ENCODE results near the gene SH3BP5L. TPM values are rescaled to one million over a fixed set of nuclear protein-coding genes. Genes with fewer than 3 reads are reported as not detected.

Gene SH3BP5L
- total and polyA plus RNA-seq, 2 of the 13 experiments (the other 11 are each of a cell fraction or from before 2014, with no cell fraction given): 10.3 to 14.9 TPM

DNA sequence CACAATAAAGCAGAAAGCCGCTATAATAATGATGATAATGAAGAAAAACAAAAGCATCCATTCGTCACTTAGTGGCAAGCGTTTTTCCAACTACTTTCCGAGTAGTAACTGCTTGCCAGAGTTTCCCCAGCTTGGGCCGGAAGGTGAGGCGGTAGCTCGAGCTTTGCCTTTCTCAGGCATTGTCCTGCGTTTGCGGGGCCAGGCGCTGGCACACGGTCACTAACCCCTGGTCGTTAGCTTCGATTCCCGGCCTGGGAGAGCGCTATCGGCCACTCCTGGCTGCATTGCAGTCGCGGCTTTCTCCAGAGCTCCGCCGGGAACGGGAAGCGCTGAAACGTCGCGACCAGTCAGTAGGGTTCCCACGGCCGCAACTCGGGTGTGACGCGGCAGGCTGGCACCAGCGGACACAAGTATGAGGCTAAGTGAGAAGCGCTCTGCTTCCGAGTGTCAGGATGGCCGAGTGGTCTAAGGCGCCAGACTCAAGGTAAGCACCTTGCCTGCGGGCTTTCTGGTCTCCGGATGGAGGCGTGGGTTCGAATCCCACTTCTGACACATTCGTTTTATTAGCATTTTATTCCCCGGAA, 47.8 kb upstream of the SH3BP5L start (continued):
- no peak for TF ChIP-seq ATF7 (IDR thresholded peaks at IDR 0.05)
- TF ChIP-seq ATF7 (CRISPR knock-in tag; IDR thresholded peaks at IDR 0.05): no peak
- TF ChIP-seq ZFX (CRISPR knock-in tag; IDR thresholded peaks at IDR 0.05; ENCODE audit: low read depth): peak; percentile 84
- TF ChIP-seq, protein P1, sequence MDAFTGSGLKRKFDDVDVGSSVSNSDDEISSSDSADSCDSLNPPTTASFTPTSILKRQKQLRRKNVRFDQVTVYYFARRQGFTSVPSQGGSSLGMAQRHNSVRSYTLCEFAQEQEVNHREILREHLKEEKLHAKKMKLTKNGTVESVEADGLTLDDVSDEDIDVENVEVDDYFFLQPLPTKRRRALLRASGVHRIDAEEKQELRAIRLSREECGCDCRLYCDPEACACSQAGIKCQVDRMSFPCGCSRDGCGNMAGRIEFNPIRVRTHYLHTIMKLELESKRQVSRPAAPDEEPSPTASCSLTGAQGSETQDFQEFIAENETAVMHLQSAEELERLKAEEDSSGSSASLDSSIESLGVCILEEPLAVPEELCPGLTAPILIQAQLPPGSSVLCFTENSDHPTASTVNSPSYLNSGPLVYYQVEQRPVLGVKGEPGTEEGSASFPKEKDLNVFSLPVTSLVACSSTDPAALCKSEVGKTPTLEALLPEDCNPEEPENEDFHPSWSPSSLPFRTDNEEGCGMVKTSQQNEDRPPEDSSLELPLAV (CRISPR knock-in tag; conservative IDR thresholded peaks at IDR 0.05; ENCODE audit: low read depth): no peak
- TF ChIP-seq, protein P2, sequence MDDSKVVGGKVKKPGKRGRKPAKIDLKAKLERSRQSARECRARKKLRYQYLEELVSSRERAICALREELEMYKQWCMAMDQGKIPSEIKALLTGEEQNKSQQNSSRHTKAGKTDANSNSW (CRISPR knock-in tag; IDR thresholded peaks at IDR 0.05; ENCODE audit: borderline replicate concordance): peak; percentile 2; the same call in 1 of the 2 replicates
- TF ChIP-seq NKX3-1 (CRISPR knock-in tag; IDR thresholded peaks at IDR 0.05): peak; percentile 74
- TF ChIP-seq, protein P3, sequence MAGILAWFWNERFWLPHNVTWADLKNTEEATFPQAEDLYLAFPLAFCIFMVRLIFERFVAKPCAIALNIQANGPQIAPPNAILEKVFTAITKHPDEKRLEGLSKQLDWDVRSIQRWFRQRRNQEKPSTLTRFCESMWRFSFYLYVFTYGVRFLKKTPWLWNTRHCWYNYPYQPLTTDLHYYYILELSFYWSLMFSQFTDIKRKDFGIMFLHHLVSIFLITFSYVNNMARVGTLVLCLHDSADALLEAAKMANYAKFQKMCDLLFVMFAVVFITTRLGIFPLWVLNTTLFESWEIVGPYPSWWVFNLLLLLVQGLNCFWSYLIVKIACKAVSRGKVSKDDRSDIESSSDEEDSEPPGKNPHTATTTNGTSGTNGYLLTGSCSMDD (CRISPR knock-in tag; IDR thresholded peaks at IDR 0.05): no peak
- TF ChIP-seq, protein P4, sequence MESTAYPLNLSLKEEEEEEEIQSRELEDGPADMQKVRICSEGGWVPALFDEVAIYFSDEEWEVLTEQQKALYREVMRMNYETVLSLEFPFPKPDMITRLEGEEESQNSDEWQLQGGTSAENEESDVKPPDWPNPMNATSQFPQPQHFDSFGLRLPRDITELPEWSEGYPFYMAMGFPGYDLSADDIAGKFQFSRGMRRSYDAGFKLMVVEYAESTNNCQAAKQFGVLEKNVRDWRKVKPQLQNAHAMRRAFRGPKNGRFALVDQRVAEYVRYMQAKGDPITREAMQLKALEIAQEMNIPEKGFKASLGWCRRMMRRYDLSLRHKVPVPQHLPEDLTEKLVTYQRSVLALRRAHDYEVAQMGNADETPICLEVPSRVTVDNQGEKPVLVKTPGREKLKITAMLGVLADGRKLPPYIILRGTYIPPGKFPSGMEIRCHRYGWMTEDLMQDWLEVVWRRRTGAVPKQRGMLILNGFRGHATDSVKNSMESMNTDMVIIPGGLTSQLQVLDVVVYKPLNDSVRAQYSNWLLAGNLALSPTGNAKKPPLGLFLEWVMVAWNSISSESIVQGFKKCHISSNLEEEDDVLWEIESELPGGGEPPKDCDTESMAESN (CRISPR knock-in tag; conservative IDR thresholded peaks at IDR 0.05): peak; percentile 72
- TF ChIP-seq, protein P5, sequence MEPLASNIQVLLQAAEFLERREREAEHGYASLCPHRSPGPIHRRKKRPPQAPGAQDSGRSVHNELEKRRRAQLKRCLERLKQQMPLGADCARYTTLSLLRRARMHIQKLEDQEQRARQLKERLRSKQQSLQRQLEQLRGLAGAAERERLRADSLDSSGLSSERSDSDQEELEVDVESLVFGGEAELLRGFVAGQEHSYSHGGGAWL (CRISPR knock-in tag; IDR thresholded peaks at IDR 0.05): peak; percentile 60; the same call in 1 of the 2 replicates
- TF ChIP-seq ZNF451 (CRISPR knock-in tag; IDR thresholded peaks at IDR 0.05): peak; percentile 57; the same call in 1 of the 2 replicates
- TF ChIP-seq, protein P6, sequence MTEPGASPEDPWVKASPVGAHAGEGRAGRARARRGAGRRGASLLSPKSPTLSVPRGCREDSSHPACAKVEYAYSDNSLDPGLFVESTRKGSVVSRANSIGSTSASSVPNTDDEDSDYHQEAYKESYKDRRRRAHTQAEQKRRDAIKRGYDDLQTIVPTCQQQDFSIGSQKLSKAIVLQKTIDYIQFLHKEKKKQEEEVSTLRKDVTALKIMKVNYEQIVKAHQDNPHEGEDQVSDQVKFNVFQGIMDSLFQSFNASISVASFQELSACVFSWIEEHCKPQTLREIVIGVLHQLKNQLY (CRISPR knock-in tag; IDR thresholded peaks at IDR 0.05): 0 out of 2 replicates have a peak, but pooled peaks have one; percentile 20
- TF ChIP-seq, protein P7, sequence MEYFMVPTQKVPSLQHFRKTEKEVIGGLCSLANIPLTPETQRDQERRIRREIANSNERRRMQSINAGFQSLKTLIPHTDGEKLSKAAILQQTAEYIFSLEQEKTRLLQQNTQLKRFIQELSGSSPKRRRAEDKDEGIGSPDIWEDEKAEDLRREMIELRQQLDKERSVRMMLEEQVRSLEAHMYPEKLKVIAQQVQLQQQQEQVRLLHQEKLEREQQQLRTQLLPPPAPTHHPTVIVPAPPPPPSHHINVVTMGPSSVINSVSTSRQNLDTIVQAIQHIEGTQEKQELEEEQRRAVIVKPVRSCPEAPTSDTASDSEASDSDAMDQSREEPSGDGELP (IDR thresholded peaks at IDR 0.05; ENCODE audit: borderline replicate concordance, low read depth): peak; percentile 21; the same call in 1 of the 2 replicates
- TF ChIP-seq RARG (CRISPR knock-in tag; IDR thresholded peaks at IDR 0.05; ENCODE audit: low read depth): no peak
- TF ChIP-seq TEAD2 (CRISPR knock-in tag; IDR thresholded peaks at IDR 0.05): no peak
- no peak for TF ChIP-seq SRF (IDR thresholded peaks at IDR 0.05; ENCODE audit: low read depth, low read length)
- no peak for TF ChIP-seq HNF4G (IDR thresholded peaks at IDR 0.05; ENCODE audit: borderline replicate concordance, low read depth, low read length)
- TF ChIP-seq HNF4G (CRISPR knock-in tag; IDR thresholded peaks at IDR 0.05; ENCODE audit: borderline replicate concordance, low read depth): peak; percentile 16; the same call in 1 of the 2 replicates
- TF ChIP-seq, protein P8, sequence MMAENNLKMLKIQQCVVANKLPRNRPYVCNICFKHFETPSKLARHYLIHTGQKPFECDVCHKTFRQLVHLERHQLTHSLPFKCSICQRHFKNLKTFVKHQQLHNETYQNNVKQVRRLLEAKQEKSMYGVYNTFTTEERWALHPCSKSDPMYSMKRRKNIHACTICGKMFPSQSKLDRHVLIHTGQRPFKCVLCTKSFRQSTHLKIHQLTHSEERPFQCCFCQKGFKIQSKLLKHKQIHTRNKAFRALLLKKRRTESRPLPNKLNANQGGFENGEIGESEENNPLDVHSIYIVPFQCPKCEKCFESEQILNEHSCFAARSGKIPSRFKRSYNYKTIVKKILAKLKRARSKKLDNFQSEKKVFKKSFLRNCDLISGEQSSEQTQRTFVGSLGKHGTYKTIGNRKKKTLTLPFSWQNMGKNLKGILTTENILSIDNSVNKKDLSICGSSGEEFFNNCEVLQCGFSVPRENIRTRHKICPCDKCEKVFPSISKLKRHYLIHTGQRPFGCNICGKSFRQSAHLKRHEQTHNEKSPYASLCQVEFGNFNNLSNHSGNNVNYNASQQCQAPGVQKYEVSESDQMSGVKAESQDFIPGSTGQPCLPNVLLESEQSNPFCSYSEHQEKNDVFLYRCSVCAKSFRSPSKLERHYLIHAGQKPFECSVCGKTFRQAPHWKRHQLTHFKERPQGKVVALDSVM (CRISPR knock-in tag; IDR thresholded peaks at IDR 0.05): no peak; the same call in 1 of the 2 replicates
- peak; percentile 92; the same call in 1 of the 2 replicates for TF ChIP-seq ZNF350 (CRISPR knock-in tag; IDR thresholded peaks at IDR 0.05; ENCODE audit: borderline replicate concordance, low read depth)
- no peak for TF ChIP-seq ZFP36L1 (CRISPR knock-in tag; IDR thresholded peaks at IDR 0.05)
- TF ChIP-seq ZNF746 (CRISPR knock-in tag; IDR thresholded peaks at IDR 0.05): 0 out of 2 replicates have a peak, but pooled peaks have one; percentile 54
